ENCODE measurements around the gene ATP8A2.

Gene ATP8A2

GRCh38 chr13:25380741-25381324, 9.1 kb downstream of the ATP8A2 start:
- Histone ChIP-seq H3K36me3 (ENCODE audit: control insufficient read depth in 2 of 2, insufficient read depth in 2 of 2, low read length in 2 of 2) (no peaks in the 10 kb centered on the region), H3K9me3 (ENCODE audit: control insufficient read depth in 2 of 2, low read length in 2 of 2) (no peaks in the 10 kb centered on the region), H3K9ac (ENCODE audit: low read length in 2 of 2) (no peak overlapping the region), H3K4me1 (ENCODE audit: control insufficient read depth, insufficient read depth, low read length) (no peaks in the 10 kb centered on the region), H3K27ac (ENCODE audit: low read length) (no peak overlapping the region), H3K27me3 (ENCODE audit: control insufficient read depth in 1 of 2, insufficient read depth in 2 of 2, low read length in 2 of 2) (peaks cover 2 to 5% of the 10 kb centered on the region in 2 donors), H3K4me3 (ENCODE audit: low read length in 2 of 2) (no peak overlapping the region)

GRCh38 chr13:25384758-25385410, 13.1 kb downstream of the ATP8A2 start:
- Histone ChIP-seq H3K36me3 (ENCODE audit: control insufficient read depth in 2 of 2, insufficient read depth in 2 of 2, low read length in 2 of 2) (no peaks in the 10 kb centered on the region), H3K27ac (ENCODE audit: low read length) (no peak overlapping the region), H3K4me1 (ENCODE audit: control insufficient read depth, insufficient read depth, low read length) (no peaks in the 10 kb centered on the region), H3K9ac (ENCODE audit: low read length in 2 of 2) (no peak overlapping the region), H3K9me3 (ENCODE audit: control insufficient read depth in 2 of 2, low read length in 2 of 2) (no peaks in the 10 kb centered on the region), H3K27me3 (ENCODE audit: control insufficient read depth in 1 of 2, insufficient read depth in 2 of 2, low read length in 2 of 2) (peaks cover 0 to 7% of the 10 kb centered on the region in 2 donors), H3K4me3 (ENCODE audit: low read length in 2 of 2) (no peak overlapping the region)

GRCh38 chr13:25391932-25392331, 20.2 kb downstream of the ATP8A2 start:
- Histone ChIP-seq H3K27me3 (ENCODE audit: control insufficient read depth in 1 of 2, insufficient read depth in 2 of 2, low read length in 2 of 2) (peaks cover 0 to 2% of the 10 kb centered on the region in 2 donors), H3K36me3 (ENCODE audit: control insufficient read depth in 2 of 2, insufficient read depth in 2 of 2, low read length in 2 of 2) (no peaks in the 10 kb centered on the region), H3K4me3 (ENCODE audit: low read length in 2 of 2) (no peak overlapping the region), H3K9ac (ENCODE audit: low read length in 2 of 2) (no peak overlapping the region), H3K4me1 (ENCODE audit: control insufficient read depth, insufficient read depth, low read length) (no peaks in the 10 kb centered on the region), H3K27ac (ENCODE audit: low read length) (no peak overlapping the region), H3K9me3 (ENCODE audit: control insufficient read depth in 2 of 2, low read length in 2 of 2) (no peaks in the 10 kb centered on the region)

DNA sequence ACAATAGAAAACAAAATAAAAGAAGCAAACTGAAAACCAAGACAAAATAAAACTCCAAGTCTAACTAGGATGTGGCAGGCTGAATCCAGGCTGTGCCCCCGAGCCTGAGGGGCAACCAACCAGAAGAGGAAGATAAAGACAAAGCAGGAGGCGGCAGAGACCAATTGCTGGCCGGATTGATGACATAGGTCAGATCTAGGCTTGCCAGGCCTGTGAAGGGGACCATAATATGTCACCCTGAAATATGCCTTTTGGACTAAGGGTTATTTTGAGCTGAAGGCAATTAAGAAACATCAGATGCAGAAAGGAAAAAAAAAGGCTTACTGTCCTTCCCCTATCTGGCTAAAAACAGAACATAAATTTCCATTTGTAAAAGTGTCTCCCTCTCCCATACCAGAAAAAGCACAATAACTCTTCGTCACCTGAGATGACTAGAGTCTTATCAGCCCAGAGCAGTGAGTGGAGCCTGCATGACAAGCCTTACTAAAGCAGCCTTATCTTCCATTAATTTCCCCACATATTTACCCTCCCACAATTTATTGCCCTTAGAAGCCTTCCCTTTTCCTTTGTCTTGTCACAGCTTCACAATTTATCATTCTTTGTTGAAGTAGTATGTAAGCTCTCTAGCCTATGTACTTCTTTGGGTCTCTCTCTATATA, 22.8 kb downstream of the ATP8A2 start:
- no peaks in the 10 kb centered on the region for H3K4me1 ChIP-seq (ENCODE audit: control insufficient read depth, insufficient read depth, low read length)
- H3K9ac ChIP-seq (ENCODE audit: low read length in 2 of 2), result no peak overlapping the region
- H3K27me3 ChIP-seq (ENCODE audit: control insufficient read depth in 1 of 2, insufficient read depth in 2 of 2, low read length in 2 of 2), result no peaks in the 10 kb centered on the region
- no peaks in the 10 kb centered on the region for H3K36me3 ChIP-seq (ENCODE audit: control insufficient read depth in 2 of 2, insufficient read depth in 2 of 2, low read length in 2 of 2)
- no peaks in the 10 kb centered on the region for H3K9me3 ChIP-seq (ENCODE audit: control insufficient read depth in 2 of 2, low read length in 2 of 2)
- no peak overlapping the region for H3K4me3 ChIP-seq (ENCODE audit: low read length in 2 of 2)
- H3K27ac ChIP-seq (ENCODE audit: low read length), result no peak overlapping the region

DNA sequence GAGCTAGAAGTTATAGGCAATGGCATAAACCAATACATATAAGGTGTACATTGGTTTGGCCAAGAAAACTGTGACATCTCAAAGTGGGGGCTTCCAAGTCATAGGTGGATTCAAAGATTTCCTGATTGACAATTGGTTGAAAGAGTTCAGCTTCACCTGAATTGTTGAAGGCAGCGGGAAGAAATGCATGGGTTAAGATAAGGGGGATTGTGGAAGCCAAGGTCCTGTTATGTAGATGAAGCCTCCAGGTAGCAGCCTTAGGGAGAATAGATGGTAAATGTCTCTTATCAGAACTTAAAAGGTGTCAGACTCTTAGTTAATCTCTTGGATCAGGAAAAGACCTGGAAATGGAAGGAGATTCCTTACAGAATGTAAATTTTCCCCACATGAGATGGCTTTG, 26.0 kb downstream of the ATP8A2 start:
- no peaks in the 10 kb centered on the region for H3K36me3 ChIP-seq (ENCODE audit: control insufficient read depth in 2 of 2, insufficient read depth in 2 of 2, low read length in 2 of 2)
- no peaks in the 10 kb centered on the region for H3K27me3 ChIP-seq (ENCODE audit: control insufficient read depth in 1 of 2, insufficient read depth in 2 of 2, low read length in 2 of 2)
- H3K9me3 ChIP-seq (ENCODE audit: control insufficient read depth in 2 of 2, low read length in 2 of 2), result no peaks in the 10 kb centered on the region
- no peaks in the 10 kb centered on the region for H3K4me1 ChIP-seq (ENCODE audit: control insufficient read depth, insufficient read depth, low read length)
- H3K27ac ChIP-seq (ENCODE audit: low read length), result no peak overlapping the region
- no peak overlapping the region for H3K9ac ChIP-seq (ENCODE audit: low read length in 2 of 2)
- H3K4me3 ChIP-seq (ENCODE audit: low read length in 2 of 2), result no peak overlapping the region

DNA sequence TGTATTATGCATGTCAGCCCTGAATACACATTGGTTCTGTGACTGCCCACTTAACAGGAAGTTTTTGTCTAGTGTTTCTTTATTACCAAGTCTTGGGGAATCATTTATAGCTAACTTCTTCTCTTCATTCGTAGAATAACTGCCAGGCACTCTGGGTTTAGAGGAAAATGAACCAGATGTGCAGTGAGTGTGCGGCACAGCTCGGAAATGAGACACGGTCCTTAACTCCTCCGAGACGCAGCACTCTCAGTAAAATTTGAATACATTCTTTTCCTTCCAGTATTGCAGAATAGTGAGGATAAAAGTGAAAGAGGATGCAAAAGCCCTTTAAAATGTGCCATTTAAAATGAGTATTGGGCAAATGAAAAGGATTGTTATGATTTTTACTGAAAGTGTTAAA, 29.2 kb downstream of the ATP8A2 start:
- no peak overlapping the region for H3K4me3 ChIP-seq (ENCODE audit: low read length in 2 of 2)
- no peak overlapping the region for H3K9ac ChIP-seq (ENCODE audit: low read length in 2 of 2)
- no peaks in the 10 kb centered on the region for H3K36me3 ChIP-seq (ENCODE audit: control insufficient read depth in 2 of 2, insufficient read depth in 2 of 2, low read length in 2 of 2)
- no peaks in the 10 kb centered on the region for H3K9me3 ChIP-seq (ENCODE audit: control insufficient read depth in 2 of 2, low read length in 2 of 2)
- H3K27me3 ChIP-seq (ENCODE audit: control insufficient read depth in 1 of 2, insufficient read depth in 2 of 2, low read length in 2 of 2), result peaks cover 0 to 5% of the 10 kb centered on the region in 2 donors
- H3K4me1 ChIP-seq (ENCODE audit: control insufficient read depth, insufficient read depth, low read length), result no peaks in the 10 kb centered on the region
- H3K27ac ChIP-seq (ENCODE audit: low read length), result no peak overlapping the region

DNA sequence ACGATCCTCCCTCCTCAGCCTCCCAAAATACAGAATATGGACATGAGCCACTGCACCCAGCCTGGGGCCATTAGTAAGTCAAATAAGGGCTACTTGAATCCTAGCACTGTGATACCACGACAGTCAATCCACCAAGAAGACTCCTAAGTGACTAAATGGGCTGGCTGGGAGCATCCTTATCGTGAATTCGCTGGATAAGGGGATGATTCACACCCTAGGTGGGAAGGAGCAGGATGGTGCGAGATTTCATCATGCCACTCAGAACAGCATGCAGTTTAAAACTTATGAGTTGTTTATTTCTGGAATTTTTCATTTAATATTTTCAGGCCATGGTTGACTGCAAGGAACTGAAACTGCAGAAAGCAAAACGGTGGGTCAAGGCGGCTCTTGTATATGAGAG, 30.2 kb downstream of the ATP8A2 start:
- Histone ChIP-seq H3K36me3 (ENCODE audit: control insufficient read depth in 2 of 2, insufficient read depth in 2 of 2, low read length in 2 of 2) (no peaks in the 10 kb centered on the region), H3K27ac (ENCODE audit: low read length) (no peak overlapping the region), H3K4me3 (ENCODE audit: low read length in 2 of 2) (no peak overlapping the region), H3K4me1 (ENCODE audit: control insufficient read depth, insufficient read depth, low read length) (no peaks in the 10 kb centered on the region), H3K27me3 (ENCODE audit: control insufficient read depth in 1 of 2, insufficient read depth in 2 of 2, low read length in 2 of 2) (peaks cover 0 to 5% of the 10 kb centered on the region in 2 donors), H3K9me3 (ENCODE audit: control insufficient read depth in 2 of 2, low read length in 2 of 2) (no peaks in the 10 kb centered on the region), H3K9ac (ENCODE audit: low read length in 2 of 2) (no peak overlapping the region)

GRCh38 chr13:25406377-25406776, 34.6 kb downstream of the ATP8A2 start:
- H3K27ac ChIP-seq (ENCODE audit: low read length), result no peak overlapping the region

GRCh38 chr13:25409938-25410337, 38.2 kb downstream of the ATP8A2 start:
- H3K9me3 ChIP-seq (ENCODE audit: control insufficient read depth in 2 of 2, low read length in 2 of 2), result peaks cover 0 to 4% of the 10 kb centered on the region in 2 donors
- no peak overlapping the region for H3K4me3 ChIP-seq (ENCODE audit: low read length in 2 of 2)
- no peaks in the 10 kb centered on the region for H3K27me3 ChIP-seq (ENCODE audit: control insufficient read depth in 1 of 2, insufficient read depth in 2 of 2, low read length in 2 of 2)
- H3K4me1 ChIP-seq (ENCODE audit: control insufficient read depth, insufficient read depth, low read length), result no peaks in the 10 kb centered on the region
- no peak overlapping the region for H3K27ac ChIP-seq (ENCODE audit: low read length)
- no peak overlapping the region for H3K9ac ChIP-seq (ENCODE audit: low read length in 2 of 2)
- H3K36me3 ChIP-seq (ENCODE audit: control insufficient read depth in 2 of 2, insufficient read depth in 2 of 2, low read length in 2 of 2), result no peaks in the 10 kb centered on the region

More at GRCh38 chr13:25406377-25406776, 34.6 kb downstream of the ATP8A2 start:
- Histone ChIP-seq H3K9me3 (ENCODE audit: control insufficient read depth in 2 of 2, low read length in 2 of 2) (peaks cover 0 to 4% of the 10 kb centered on the region in 2 donors), H3K9ac (ENCODE audit: low read length in 2 of 2) (no peak overlapping the region), H3K27me3 (ENCODE audit: control insufficient read depth in 1 of 2, insufficient read depth in 2 of 2, low read length in 2 of 2) (peaks cover 0 to 5% of the 10 kb centered on the region in 2 donors), H3K4me1 (ENCODE audit: control insufficient read depth, insufficient read depth, low read length) (no peaks in the 10 kb centered on the region), H3K4me3 (ENCODE audit: low read length in 2 of 2) (no peak overlapping the region), H3K36me3 (ENCODE audit: control insufficient read depth in 2 of 2, insufficient read depth in 2 of 2, low read length in 2 of 2) (no peaks in the 10 kb centered on the region)

GRCh38 chr13:25415241-25415640, 43.5 kb downstream of the ATP8A2 start:
- H3K27me3 ChIP-seq (ENCODE audit: control insufficient read depth in 1 of 2, insufficient read depth in 2 of 2, low read length in 2 of 2), result peaks cover 0 to 4% of the 10 kb centered on the region in 2 donors
- peaks cover 0 to 4% of the 10 kb centered on the region in 2 donors for H3K9me3 ChIP-seq (ENCODE audit: control insufficient read depth in 2 of 2, low read length in 2 of 2)
- no peak overlapping the region for H3K9ac ChIP-seq (ENCODE audit: low read length in 2 of 2)
- no peaks in the 10 kb centered on the region for H3K36me3 ChIP-seq (ENCODE audit: control insufficient read depth in 2 of 2, insufficient read depth in 2 of 2, low read length in 2 of 2)
- H3K27ac ChIP-seq (ENCODE audit: low read length), result no peak overlapping the region
- H3K4me1 ChIP-seq (ENCODE audit: control insufficient read depth, insufficient read depth, low read length), result no peaks in the 10 kb centered on the region
- no peak overlapping the region for H3K4me3 ChIP-seq (ENCODE audit: low read length in 2 of 2)

- peaks cover 0 to 4% of the 10 kb centered on the region in 2 donors for H3K27me3 ChIP-seq (ENCODE audit: control insufficient read depth in 1 of 2, insufficient read depth in 2 of 2, low read length in 2 of 2)
Observed at GRCh38 chr13:25417535-25417934, 45.8 kb downstream of the ATP8A2 start.

More at GRCh38 chr13:25417535-25417934, 45.8 kb downstream of the ATP8A2 start:
- no peak overlapping the region for H3K4me3 ChIP-seq (ENCODE audit: low read length in 2 of 2)
- H3K9me3 ChIP-seq (ENCODE audit: control insufficient read depth in 2 of 2, low read length in 2 of 2), result no peaks in the 10 kb centered on the region
- H3K27ac ChIP-seq (ENCODE audit: low read length), result no peak overlapping the region
- H3K36me3 ChIP-seq (ENCODE audit: control insufficient read depth in 2 of 2, insufficient read depth in 2 of 2, low read length in 2 of 2), result no peaks in the 10 kb centered on the region
- H3K4me1 ChIP-seq (ENCODE audit: control insufficient read depth, insufficient read depth, low read length), result no peaks in the 10 kb centered on the region
- H3K9ac ChIP-seq (ENCODE audit: low read length in 2 of 2), result no peak overlapping the region
